HCT116 (cell line): ENCODE measurements around the gene THEMIS2. TPM values are rescaled to one million over a fixed set of nuclear protein-coding genes. Genes with fewer than 3 reads are reported as not detected.

Experiments used
- ATAC-seq: fragments of 200-7000 bp; cut with Tn5 transposase; 2 replicates; pipeline ENCODE4 v1.9.1; 2020; ENCODE audit warnings: mild to moderate bottlenecking, moderate library complexity
- BruUV-seq: library from RNA; stranded (reverse); fragments of 400-500 nt; replicated peaks from 2 replicates; lab custom pipeline; 2021; lab: Mats Ljungman, UMichigan
- CTCF ChIA-PET: fragments of 300-600 bp; sonication (Branson Sonifier 250); formaldehyde crosslinking; loops from one replicate; lab custom pipeline; 2021; ENCODE audit warnings: antibody characterized with exemption; lab: Charles Lee
- POLR2A ChIA-PET: fragments of 300-600, 350-600 bp; sonication (Branson Sonifier 250); formaldehyde crosslinking; loops from one replicate; lab custom pipeline; 2021; ENCODE audit warnings: antibody characterized with exemption; lab: Charles Lee
- RAD21 ChIA-PET, 2 experiments: fragments of 300-600 bp; sonication (Branson Sonifier 250); formaldehyde crosslinking; loops; one replicate each; lab custom pipeline; 2023; ENCODE audit warnings: low total read pairs in 2 of 2; ENCODE audit not compliant: uncharacterized antibody in 2 of 2, unreplicated experiment in 2 of 2, low non-redundant PET in 1 of 2; lab: Charles Lee
- DNase-seq: peaks from one replicate; pipeline ENCODE4 v3.0.0-alpha.2; 2010; ENCODE audit warnings: low read depth, low spot score
- H2AFZ ChIP-seq: fragments of 200-600 bp; shearing (Covaris generic), sonication (generic); 2 replicates; pipeline ENCODE4 v1.6.1; 2017; ENCODE audit warnings: low read depth, mixed run types, mixed read lengths, antibody characterized with exemption, low read length; ENCODE audit not compliant: poor library complexity, severe bottlenecking
- H3K27ac ChIP-seq: 2 replicates; pipeline ENCODE4 v1.5.1; 2012; ENCODE audit warnings: low read depth, low read length
- H3K27me3 ChIP-seq: fragments of 200-600 bp; sonication (generic); 2 replicates; pipeline ENCODE4 v1.6.1; 2016; ENCODE audit warnings: mixed run types, low read length, mixed read lengths; ENCODE audit not compliant: insufficient read depth
- H3K36me3 ChIP-seq, 2 experiments: fragments of 200-500 bp in 1 of 2; fragments of 200-600 bp in 1 of 2; sonication (Bioruptor generic) in 1 of 2; sonication (generic) in 1 of 2; 2 replicates each; pipeline versions ENCODE4 v1.5.1 to v1.6.1; 2014 to 2016; ENCODE audit warnings: low read length in 2 of 2, inconsistent platforms in 1 of 2, mixed read lengths in 1 of 2, mixed run types in 1 of 2; ENCODE audit not compliant: insufficient read depth in 2 of 2, control insufficient read depth in 1 of 2
- H3K4me1 ChIP-seq, 2 experiments: fragments of 200-600 bp in 1 of 2; sonication (generic) in 1 of 2; 2 replicates each; pipeline versions ENCODE4 v1.5.1 to v1.6.1; 2012 to 2017; ENCODE audit warnings: low read length in 2 of 2, inconsistent platforms in 1 of 2, mild to moderate bottlenecking in 1 of 2, mixed read lengths in 1 of 2, mixed run types in 1 of 2, moderate library complexity in 1 of 2; ENCODE audit not compliant: insufficient read depth in 2 of 2, control insufficient read depth in 1 of 2
- H3K4me2 ChIP-seq: fragments of 200-600 bp; sonication (generic); 2 replicates; pipeline ENCODE4 v1.6.1; 2017; ENCODE audit warnings: mixed run types, low read length, mixed read lengths
- H3K4me3 ChIP-seq, 2 experiments: fragments of 200-600 bp in 1 of 2; sonication (generic) in 1 of 2; replicated peaks in 1 of 2; 2 replicates each; pipeline ENCODE4 v1.5.1; 2011 to 2016; ENCODE audit warnings: low read length in 2 of 2, control low read depth in 1 of 2, low read depth in 1 of 2, mild to moderate bottlenecking in 1 of 2, mixed read lengths in 1 of 2, mixed run types in 1 of 2
- H3K79me2 ChIP-seq: fragments of 200-600 bp; sonication (generic); 2 replicates; pipeline ENCODE4 v1.6.1; 2017; ENCODE audit warnings: mild to moderate bottlenecking, mixed run types, low read length, moderate library complexity, mixed read lengths; ENCODE audit not compliant: insufficient read depth
- H3K9ac ChIP-seq: fragments of 200-600 bp; sonication (generic); 2 replicates; pipeline ENCODE4 v1.6.1; 2016; ENCODE audit warnings: low read length, mixed read lengths
- H3K9me2 ChIP-seq: fragments of 200-600 bp; sonication (generic), shearing (Covaris generic); 2 replicates; pipeline ENCODE4 v1.6.1; 2017; ENCODE audit warnings: mixed run types, mild to moderate bottlenecking, moderate library complexity; ENCODE audit not compliant: insufficient read depth
- H3K9me3 ChIP-seq, 2 experiments: fragments of 200-500 bp in 1 of 2; fragments of 200-600 bp in 1 of 2; sonication (Bioruptor generic) in 1 of 2; sonication (generic) in 1 of 2; 2 replicates each; pipeline ENCODE4 v1.6.1; 2014 to 2017; ENCODE audit warnings: low read length in 2 of 2, mixed read lengths in 2 of 2, inconsistent platforms in 1 of 2, low read depth in 1 of 2, mild to moderate bottlenecking in 1 of 2, mixed run types in 1 of 2, moderate library complexity in 1 of 2; ENCODE audit not compliant: control insufficient read depth in 1 of 2, insufficient read depth in 1 of 2
- H4K20me1 ChIP-seq: fragments of 200-600 bp; sonication (generic), shearing (Covaris generic); 2 replicates; pipeline ENCODE4 v1.6.1; 2017; ENCODE audit warnings: mixed run types, mild to moderate bottlenecking, moderate library complexity; ENCODE audit not compliant: insufficient read depth
- ATF3 ChIP-seq: IDR thresholded peaks from 2 replicates; pipeline ENCODE4 v1.6.1; 2012
- CBX3 ChIP-seq: IDR thresholded peaks from 2 replicates; pipeline ENCODE4 v1.6.1; 2012; ENCODE audit warnings: low read depth
- CEBPB ChIP-seq: IDR thresholded peaks from 2 replicates; pipeline ENCODE4 v1.6.1; 2012; ENCODE audit warnings: low read depth
- CTCF ChIP-seq, 3 experiments: fragments of 200-600 bp in 1 of 3; sonication (generic) in 1 of 3; IDR thresholded peaks in 2 of 3; conservative IDR thresholded peaks in 1 of 3; 2 replicates each; pipeline ENCODE4 v1.5.1; 2012 to 2017; ENCODE audit warnings: low read depth in 2 of 3, low read length in 2 of 3, antibody characterized with exemption in 1 of 3, borderline replicate concordance in 1 of 3, control low read depth in 1 of 3, mild to moderate bottlenecking in 1 of 3, mixed read lengths in 1 of 3, mixed run types in 1 of 3, moderate library complexity in 1 of 3; ENCODE audit not compliant: insufficient read depth in 1 of 3
- ELF1 ChIP-seq: IDR thresholded peaks from 2 replicates; pipeline ENCODE4 v1.6.1; 2012; ENCODE audit warnings: low read depth, borderline replicate concordance
- EZH2 ChIP-seq: fragments of 200-600 bp; sonication (generic); IDR thresholded peaks from 2 replicates; pipeline ENCODE4 v1.6.1; 2017; ENCODE audit warnings: antibody characterized with exemption, mixed run types
- EZH2phosphoT487 ChIP-seq: fragments of 200-600 bp; IDR thresholded peaks from 2 replicates; pipeline ENCODE4 v1.6.1; 2018; ENCODE audit warnings: antibody characterized with exemption, borderline replicate concordance
- FOSL1 ChIP-seq: IDR thresholded peaks from 2 replicates; pipeline ENCODE4 v1.6.1; 2012; ENCODE audit warnings: low read depth
- POLR2A ChIP-seq: IDR thresholded peaks from 2 replicates; pipeline ENCODE4 v1.7.0; 2011; ENCODE audit warnings: borderline replicate concordance; ENCODE audit not compliant: insufficient read depth, insufficient read length; ENCODE audit errors: extremely low read depth
- SP1 ChIP-seq: IDR thresholded peaks from 2 replicates; pipeline ENCODE4 v1.6.1; 2012; ENCODE audit warnings: low read depth
- TCF7L2 ChIP-seq: IDR thresholded peaks from 2 replicates; pipeline ENCODE4 v1.7.0; 2011; ENCODE audit warnings: borderline replicate concordance, inconsistent platforms; ENCODE audit not compliant: insufficient read depth, insufficient read length; ENCODE audit errors: extremely low read depth
- YY1 ChIP-seq: IDR thresholded peaks from 2 replicates; pipeline ENCODE4 v1.6.1; 2011; ENCODE audit warnings: low read length, low read depth, moderate library complexity, mild to moderate bottlenecking; ENCODE audit not compliant: insufficient replicate concordance; ENCODE audit errors: extremely low read depth
- ZNF274 ChIP-seq: fragments of 200-500 bp; sonication (Bioruptor generic); IDR thresholded peaks from 2 replicates; pipeline ENCODE4 v1.6.1; 2014; ENCODE audit warnings: mild to moderate bottlenecking, low read depth, low read length, inconsistent platforms
- intact Hi-C: fragments of 100-400 bp; cut with micrococcal nuclease; formaldehyde crosslinking; loops from 2 replicates; pipeline ENCODE4 v1.10.0; 2022
- total RNA-seq: library from RNA; stranded (reverse); gene quantifications from one replicate; pipeline ENCODE4 v1.2.1, GENCODE V29; 2021; ENCODE audit not compliant: unreplicated experiment
- TF ChIP-seq, protein P1 (sequence below): IDR thresholded peaks from 2 replicates; pipeline ENCODE4 v1.6.1; 2012; ENCODE audit warnings: low read depth

THEMIS2 gene
- total RNA-seq, 1 experiment from 2014 or later, result 8.0 TPM

DNA sequence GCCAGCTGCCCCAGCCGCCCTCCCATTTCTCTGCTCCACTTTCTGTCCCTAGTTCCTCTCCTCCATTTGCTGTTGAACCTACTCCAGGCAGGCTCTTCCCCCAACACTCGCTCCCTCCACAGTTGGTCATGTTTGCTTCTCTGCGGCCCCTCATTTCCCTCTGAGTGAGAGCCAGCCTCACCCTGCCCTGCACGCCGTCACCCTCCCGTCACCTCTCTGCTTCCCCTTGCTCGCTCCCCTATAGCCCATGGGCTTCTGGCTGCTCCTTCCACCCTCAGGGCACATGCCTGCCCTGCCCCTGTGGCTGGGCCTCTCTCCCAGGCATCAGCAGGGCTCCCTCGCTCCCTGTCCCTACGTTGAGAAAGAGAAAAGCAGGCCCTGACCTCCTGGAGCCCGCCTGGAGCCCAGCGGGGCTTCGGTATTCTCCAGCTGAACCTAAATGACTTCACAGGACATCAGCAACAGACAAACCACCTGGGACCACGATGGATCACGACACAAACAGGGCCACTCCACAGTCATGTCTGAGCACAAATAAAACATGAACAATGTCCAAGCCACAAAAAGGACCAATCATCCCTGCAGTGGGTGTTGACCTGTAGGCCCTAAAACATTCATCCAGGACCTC, 13.3 kb upstream of the THEMIS2 start:
- BruUV-seq, result no TSS peak
- no peaks in the 10 kb centered on the region for H4K20me1 ChIP-seq
- RAD21 ChIA-PET, result no interaction called here
- H3K9me2 ChIP-seq, result no peaks in the 10 kb centered on the region
- TF ChIP-seq EZH2phosphoT487 (no peak), TCF7L2 (no peak), EZH2 (no peak), POLR2A (no peak), ZNF274 (no peak), CEBPB (no peak), ELF1 (no peak), SP1 (no peak), FOSL1 (no peak), YY1 (no peak), CTCF (IDR thresholded peaks at IDR 0.05 in 2 of 3, conservative IDR thresholded peaks at IDR 0.05 in 1 of 3; ENCODE audit: borderline replicate concordance in 1 of 3, insufficient read depth in 1 of 3, low read depth in 2 of 3, low read length in 2 of 3) (no peak), CBX3 (no peak), ATF3 (no peak)
- TF ChIP-seq, protein P1, sequence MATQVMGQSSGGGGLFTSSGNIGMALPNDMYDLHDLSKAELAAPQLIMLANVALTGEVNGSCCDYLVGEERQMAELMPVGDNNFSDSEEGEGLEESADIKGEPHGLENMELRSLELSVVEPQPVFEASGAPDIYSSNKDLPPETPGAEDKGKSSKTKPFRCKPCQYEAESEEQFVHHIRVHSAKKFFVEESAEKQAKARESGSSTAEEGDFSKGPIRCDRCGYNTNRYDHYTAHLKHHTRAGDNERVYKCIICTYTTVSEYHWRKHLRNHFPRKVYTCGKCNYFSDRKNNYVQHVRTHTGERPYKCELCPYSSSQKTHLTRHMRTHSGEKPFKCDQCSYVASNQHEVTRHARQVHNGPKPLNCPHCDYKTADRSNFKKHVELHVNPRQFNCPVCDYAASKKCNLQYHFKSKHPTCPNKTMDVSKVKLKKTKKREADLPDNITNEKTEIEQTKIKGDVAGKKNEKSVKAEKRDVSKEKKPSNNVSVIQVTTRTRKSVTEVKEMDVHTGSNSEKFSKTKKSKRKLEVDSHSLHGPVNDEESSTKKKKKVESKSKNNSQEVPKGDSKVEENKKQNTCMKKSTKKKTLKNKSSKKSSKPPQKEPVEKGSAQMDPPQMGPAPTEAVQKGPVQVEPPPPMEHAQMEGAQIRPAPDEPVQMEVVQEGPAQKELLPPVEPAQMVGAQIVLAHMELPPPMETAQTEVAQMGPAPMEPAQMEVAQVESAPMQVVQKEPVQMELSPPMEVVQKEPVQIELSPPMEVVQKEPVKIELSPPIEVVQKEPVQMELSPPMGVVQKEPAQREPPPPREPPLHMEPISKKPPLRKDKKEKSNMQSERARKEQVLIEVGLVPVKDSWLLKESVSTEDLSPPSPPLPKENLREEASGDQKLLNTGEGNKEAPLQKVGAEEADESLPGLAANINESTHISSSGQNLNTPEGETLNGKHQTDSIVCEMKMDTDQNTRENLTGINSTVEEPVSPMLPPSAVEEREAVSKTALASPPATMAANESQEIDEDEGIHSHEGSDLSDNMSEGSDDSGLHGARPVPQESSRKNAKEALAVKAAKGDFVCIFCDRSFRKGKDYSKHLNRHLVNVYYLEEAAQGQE, result no peak
- TF ChIP-seq, all 23 proteins: peak for 0
- no peaks in the 10 kb centered on the region for H3K27me3 ChIP-seq
- H3K4me2 ChIP-seq, result no peak overlapping the region
- no peak overlapping the region for H3K4me3 ChIP-seq
- intact Hi-C loops, result loop anchor here (1.0 to 5.0 kb wide), 4 partner anchors 120 to 743 kb away; no protein-coding TSS in a partner anchor
- CTCF ChIA-PET, result interaction anchor here (1.5 to 1.7 kb wide), 2 partner anchors 121 to 509 kb away, joined by 4 to 12 read pairs; no protein-coding TSS in a partner anchor
- H3K27ac ChIP-seq, result no peak overlapping the region
- DNase-seq (no peak), ATAC-seq (no peak)
- POLR2A ChIA-PET, result no interaction called here
- no peak overlapping the region for H3K9ac ChIP-seq
- H3K36me3 ChIP-seq, result no peaks in the 10 kb centered on the region
- H3K9me3 ChIP-seq, result no peaks in the 10 kb centered on the region
- no peaks in the 10 kb centered on the region for H3K79me2 ChIP-seq
- H2AFZ ChIP-seq, result no peak overlapping the region
- peaks cover 0 to 12% of the 10 kb centered on the region in 2 experiments; a peak in 2 of 4 replicates for H3K4me1 ChIP-seq
